Upper lobe of left lung (tissue), 4 donors: Measurements from ENCODE around the gene EPB41L4B.

Experiments
- EP300 ChIP-seq, 4 donors: sonication (generic); formaldehyde crosslinking; IDR thresholded peaks; one replicate each; pipeline ENCODE4 v1.5.1; 2017; ENCODE audit warnings: antibody characterized with exemption in 4 of 4, control low read depth in 2 of 4
- POLR2AphosphoS5 ChIP-seq, 2 donors: sonication (generic); formaldehyde crosslinking; IDR thresholded peaks; one replicate each; pipeline ENCODE4 v1.5.1; 2017; ENCODE audit warnings: antibody characterized with exemption in 2 of 2

DNA sequence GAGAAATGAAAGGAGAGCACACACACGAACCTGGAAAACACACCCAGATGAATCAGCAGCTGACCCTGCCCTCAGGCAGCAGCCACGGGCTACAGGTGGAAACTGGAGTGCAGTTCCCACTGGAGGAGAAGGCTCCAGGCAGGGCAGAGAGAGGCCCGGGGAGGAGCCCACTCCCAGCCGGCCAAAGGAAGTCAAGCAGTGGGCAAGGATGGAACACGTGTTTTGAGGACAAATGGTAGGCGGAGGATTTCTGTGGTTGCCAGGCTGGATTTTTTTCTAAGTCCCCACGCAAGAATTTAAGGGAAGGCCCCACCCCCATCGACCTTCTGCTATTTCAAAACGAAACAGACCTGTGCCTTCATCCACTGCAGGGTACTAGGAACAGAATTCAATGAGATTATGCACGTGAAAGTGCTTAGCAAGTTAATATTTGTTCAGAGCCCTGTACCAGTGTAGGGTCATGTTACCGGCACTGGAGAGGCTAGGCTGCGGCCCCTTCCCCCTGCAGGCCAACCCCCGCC lies 6.8 kb downstream of the EPB41L4B start:
- peak in 1 of 4 donors; percentile 32 for TF ChIP-seq EP300 (IDR thresholded peaks at IDR 0.05)
- no peak for TF ChIP-seq POLR2AphosphoS5 (IDR thresholded peaks at IDR 0.05)
